Loucy (cell line): ENCODE measurements around the gene OSCAR.

Source experiments
- H2AFZ ChIP-seq: fragments of 200-600 bp; sonication (generic); 2 replicates; pipeline ENCODE4 v1.6.0; 2016; ENCODE audit warnings: antibody characterized with exemption, mild to moderate bottlenecking, low read length, moderate library complexity
- H3F3A ChIP-seq: fragments of 200-600 bp; 2 replicates; pipeline ENCODE4 v1.6.0; 2016; ENCODE audit warnings: antibody characterized with exemption, low read depth, mild to moderate bottlenecking
- H3K27me3 ChIP-seq: fragments of 200-600 bp; sonication (generic); 2 replicates; pipeline ENCODE4 v1.6.1; 2014; ENCODE audit warnings: low read length, mild to moderate bottlenecking; ENCODE audit not compliant: insufficient read depth, poor library complexity, severe bottlenecking
- H3K36me3 ChIP-seq: fragments of 200-600 bp; sonication (generic); 2 replicates; pipeline ENCODE4 v1.6.1; 2016; ENCODE audit warnings: low read length; ENCODE audit not compliant: insufficient read depth
- H3K4me1 ChIP-seq: fragments of 200-600 bp; sonication (generic); 2 replicates; pipeline ENCODE4 v1.5.1; 2014; ENCODE audit warnings: low read length, mild to moderate bottlenecking; ENCODE audit not compliant: insufficient read depth, poor library complexity, severe bottlenecking
- H3K4me2 ChIP-seq: fragments of 200-600 bp; sonication (generic); 2 replicates; pipeline ENCODE4 v1.6.0; 2014; ENCODE audit warnings: antibody characterized with exemption, low read length, low read depth, mild to moderate bottlenecking; ENCODE audit not compliant: poor library complexity, severe bottlenecking
- H3K4me3 ChIP-seq: fragments of 200-600 bp; sonication (generic); 2 replicates; pipeline ENCODE4 v1.5.1; 2014; ENCODE audit warnings: low read length, mild to moderate bottlenecking, mixed read lengths; ENCODE audit not compliant: poor library complexity, severe bottlenecking
- H3K79me2 ChIP-seq: fragments of 200-600 bp; sonication (generic); 2 replicates; pipeline ENCODE4 v1.6.1; 2014; ENCODE audit warnings: low read length; ENCODE audit not compliant: insufficient read depth
- H3K9ac ChIP-seq: fragments of 200-600 bp; sonication (generic); 2 replicates; pipeline ENCODE4 v1.6.0; 2014; ENCODE audit warnings: mild to moderate bottlenecking, low read depth, low read length, moderate library complexity; ENCODE audit not compliant: poor library complexity, severe bottlenecking
- H3K9me2 ChIP-seq: fragments of 200-600 bp; sonication (generic); replicated peaks from 2 replicates; pipeline ENCODE4 v1.6.1; 2016; ENCODE audit warnings: low read depth, low read length, mixed read lengths
- H3K9me3 ChIP-seq: fragments of 200-600 bp; sonication (generic); 2 replicates; pipeline ENCODE4 v1.6.1; 2014; ENCODE audit warnings: mild to moderate bottlenecking, antibody characterized with exemption, low read length, low read depth; ENCODE audit not compliant: insufficient read depth
- H4K20me1 ChIP-seq: fragments of 200-600 bp; sonication (generic); 2 replicates; pipeline ENCODE4 v1.6.0; 2014; ENCODE audit warnings: antibody characterized with exemption, low read length, mild to moderate bottlenecking; ENCODE audit not compliant: insufficient read depth, poor library complexity, severe bottlenecking
- EZH2phosphoT487 ChIP-seq: fragments of 200-600 bp; IDR thresholded peaks from 2 replicates; pipeline ENCODE4 v1.6.1; 2018; ENCODE audit warnings: antibody characterized with exemption, mild to moderate bottlenecking, moderate library complexity, borderline replicate concordance
- TF ChIP-seq, protein P1 (sequence below): fragments of 200-600 bp; sonication (generic); conservative IDR thresholded peaks from 2 replicates; pipeline ENCODE4 v1.5.1; 2014; ENCODE audit warnings: mild to moderate bottlenecking, antibody characterized with exemption, low read length

The OSCAR gene

DNA sequence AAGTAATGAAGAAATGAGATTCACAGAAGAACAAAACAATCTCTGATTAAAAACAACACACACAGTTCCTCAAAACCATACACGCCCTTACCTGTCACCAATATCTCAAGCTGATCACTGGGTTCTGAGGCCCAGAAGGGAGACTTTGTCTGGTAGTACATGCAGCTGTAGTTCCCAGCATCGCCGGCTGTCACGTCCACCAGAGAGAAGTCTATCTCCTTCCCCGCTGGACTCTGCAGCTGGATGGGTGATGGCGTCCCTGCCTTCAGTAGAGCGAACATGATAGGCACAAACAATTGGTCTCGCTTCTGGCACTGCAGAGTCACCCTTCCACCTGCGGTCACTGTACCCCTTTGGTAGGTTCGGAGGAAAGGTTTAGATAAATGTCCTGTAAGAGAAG, 26.8 kb downstream of the OSCAR start:
- Histone ChIP-seq H2AFZ (no peak overlapping the region), H4K20me1 (no peaks in the 10 kb centered on the region), H3K4me3 (no peak overlapping the region), H3K27me3 (no peaks in the 10 kb centered on the region), H3K9me2 (no peaks in the 10 kb centered on the region), H3K79me2 (no peaks in the 10 kb centered on the region), H3K9ac (no peak overlapping the region), H3F3A (no peaks in the 10 kb centered on the region), H3K9me3 (no peaks in the 10 kb centered on the region), H3K36me3 (no peaks in the 10 kb centered on the region), H3K4me2 (no peak overlapping the region), H3K4me1 (no peaks in the 10 kb centered on the region)
- TF ChIP-seq, protein P1, sequence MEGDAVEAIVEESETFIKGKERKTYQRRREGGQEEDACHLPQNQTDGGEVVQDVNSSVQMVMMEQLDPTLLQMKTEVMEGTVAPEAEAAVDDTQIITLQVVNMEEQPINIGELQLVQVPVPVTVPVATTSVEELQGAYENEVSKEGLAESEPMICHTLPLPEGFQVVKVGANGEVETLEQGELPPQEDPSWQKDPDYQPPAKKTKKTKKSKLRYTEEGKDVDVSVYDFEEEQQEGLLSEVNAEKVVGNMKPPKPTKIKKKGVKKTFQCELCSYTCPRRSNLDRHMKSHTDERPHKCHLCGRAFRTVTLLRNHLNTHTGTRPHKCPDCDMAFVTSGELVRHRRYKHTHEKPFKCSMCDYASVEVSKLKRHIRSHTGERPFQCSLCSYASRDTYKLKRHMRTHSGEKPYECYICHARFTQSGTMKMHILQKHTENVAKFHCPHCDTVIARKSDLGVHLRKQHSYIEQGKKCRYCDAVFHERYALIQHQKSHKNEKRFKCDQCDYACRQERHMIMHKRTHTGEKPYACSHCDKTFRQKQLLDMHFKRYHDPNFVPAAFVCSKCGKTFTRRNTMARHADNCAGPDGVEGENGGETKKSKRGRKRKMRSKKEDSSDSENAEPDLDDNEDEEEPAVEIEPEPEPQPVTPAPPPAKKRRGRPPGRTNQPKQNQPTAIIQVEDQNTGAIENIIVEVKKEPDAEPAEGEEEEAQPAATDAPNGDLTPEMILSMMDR = no peak
- no peak for TF ChIP-seq EZH2phosphoT487

DNA sequence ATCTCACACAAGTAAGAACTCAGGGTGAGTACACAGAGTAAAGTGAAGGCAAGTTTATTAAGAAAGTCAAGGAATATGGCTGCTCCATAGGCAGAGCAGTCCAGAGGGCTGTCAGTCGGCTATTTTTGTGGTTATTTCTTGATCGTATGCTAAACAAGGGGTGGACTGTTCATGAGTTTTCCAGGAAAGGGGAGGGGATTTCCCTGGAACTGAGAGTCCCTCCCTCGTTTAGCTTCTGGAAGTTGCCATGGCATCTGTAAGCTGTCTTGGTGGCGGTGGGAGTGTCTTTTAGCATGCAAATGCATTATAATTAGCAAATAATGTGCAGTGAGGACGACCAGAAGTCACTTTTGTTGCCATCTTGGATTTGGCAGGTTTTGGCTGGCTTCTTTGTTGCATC, 31.1 kb downstream of the OSCAR start:
- no peaks in the 10 kb centered on the region for H3K9me3 ChIP-seq
- H3K36me3 ChIP-seq = no peaks in the 10 kb centered on the region
- H3K9me2 ChIP-seq = no peaks in the 10 kb centered on the region
- H3K4me3 ChIP-seq = no peak overlapping the region
- H2AFZ ChIP-seq = no peak overlapping the region
- no peaks in the 10 kb centered on the region for H3K79me2 ChIP-seq
- H3K4me2 ChIP-seq = no peak overlapping the region
- H3K4me1 ChIP-seq = no peaks in the 10 kb centered on the region
- no peaks in the 10 kb centered on the region for H4K20me1 ChIP-seq
- no peak for TF ChIP-seq EZH2phosphoT487
- TF ChIP-seq, protein P1 = no peak
- no peaks in the 10 kb centered on the region for H3K27me3 ChIP-seq
- H3F3A ChIP-seq = no peaks in the 10 kb centered on the region
- H3K9ac ChIP-seq = no peak overlapping the region

DNA sequence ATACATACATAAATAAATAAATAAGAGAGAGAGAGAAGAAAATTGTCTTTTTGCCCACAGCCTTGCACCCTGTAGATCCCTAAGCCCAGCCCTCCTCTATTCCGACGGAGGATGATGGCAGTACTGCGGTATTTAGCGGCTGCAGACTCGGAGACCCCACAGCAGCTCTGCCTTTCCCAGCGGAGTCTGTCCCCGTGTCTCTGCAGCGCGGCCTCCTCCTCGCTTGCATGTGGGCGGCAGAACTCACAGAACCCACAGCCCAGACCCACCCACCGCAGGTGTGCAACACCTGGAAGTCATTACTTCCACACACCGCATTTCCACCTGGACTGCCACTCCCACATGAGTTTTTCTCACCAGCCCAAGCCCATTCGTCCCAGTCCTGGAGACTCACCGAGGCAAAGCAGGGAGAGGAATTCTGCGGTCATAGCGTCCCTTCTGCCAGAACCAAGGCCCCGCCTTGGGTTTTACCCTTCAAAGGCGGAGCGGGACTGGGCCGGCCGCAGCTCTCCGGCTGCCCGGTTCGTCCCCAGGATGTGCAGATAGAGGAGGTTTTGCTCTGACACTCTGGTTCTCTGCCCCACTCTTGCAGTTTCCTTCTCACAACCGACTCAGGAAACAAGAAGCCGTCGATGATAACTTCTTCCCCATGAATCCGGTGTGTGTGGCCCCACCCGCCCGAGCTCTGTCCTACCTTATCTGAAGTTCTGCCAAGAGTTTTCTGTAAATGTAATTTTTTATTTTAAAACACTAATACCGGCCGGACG, 37.1 kb downstream of the OSCAR start, which contains the start of gene VSTM1:
VSTM1 (minus strand) TSS at position 548 of the 767 bp plus-strand sequence; CDS start at position 428, 120 bp downstream.
- TF ChIP-seq, protein P1 = no peak
- no peak for TF ChIP-seq EZH2phosphoT487
- H3K4me3 ChIP-seq = no peak within 1 kb of the TSS

More for the DNA sequence above, 37.1 kb downstream of the OSCAR start, which contains the start of gene VSTM1:
- Histone ChIP-seq H2AFZ (no peak within 1 kb of the TSS), H3K36me3 (no peaks in the 10 kb centered on the region), H3K79me2 (no peaks in the 10 kb centered on the region), H3F3A (no peaks in the 10 kb centered on the region), H3K9me2 (no peaks in the 10 kb centered on the region), H4K20me1 (no peaks in the 10 kb centered on the region), H3K27me3 (no peaks in the 10 kb centered on the region), H3K9me3 (no peaks in the 10 kb centered on the region), H3K4me1 (no peaks in the 10 kb centered on the region), H3K9ac (no peak within 1 kb of the TSS), H3K4me2 (no peak within 1 kb of the TSS)
